Hepatocyte (in vitro differentiated cells): ENCODE measurements around the gene URB2. TPM values are rescaled to one million over a fixed set of nuclear protein-coding genes. Genes with fewer than 3 reads are reported as not detected.

ENCODE experiments used
- DNase-seq: peaks from one replicate; pipeline ENCODE4 v3.0.0-alpha.2; 2016; ENCODE audit warnings: low spot score
- H2AFZ ChIP-seq: fragments of 200-600 bp; sonication (generic); 2 replicates; pipeline ENCODE4 v1.6.0; 2016; ENCODE audit warnings: antibody characterized with exemption, mild to moderate bottlenecking
- H3K27ac ChIP-seq: fragments of 200-600 bp; sonication (generic); 2 replicates; pipeline ENCODE4 v1.5.1; 2016; ENCODE audit warnings: mild to moderate bottlenecking
- H3K27me3 ChIP-seq: fragments of 200-600 bp; sonication (generic); 2 replicates; pipeline ENCODE4 v1.6.1; 2016
- H3K36me3 ChIP-seq: fragments of 200-600 bp; sonication (generic); replicated peaks from 2 replicates; pipeline ENCODE4 v1.5.1; 2016; ENCODE audit warnings: low read depth; ENCODE audit not compliant: insufficient read depth
- H3K4me1 ChIP-seq: fragments of 200-600 bp; sonication (generic); 2 replicates; pipeline ENCODE4 v1.5.1; 2016; ENCODE audit warnings: mild to moderate bottlenecking, moderate library complexity; ENCODE audit not compliant: insufficient read depth
- H3K4me2 ChIP-seq: fragments of 200-600 bp; sonication (generic); 2 replicates; pipeline ENCODE4 v1.6.0; 2016
- H3K4me3 ChIP-seq: fragments of 200-600 bp; sonication (generic); 2 replicates; pipeline ENCODE4 v1.5.1; 2016; ENCODE audit warnings: mild to moderate bottlenecking
- H3K79me2 ChIP-seq: fragments of 200-600 bp; sonication (generic); 2 replicates; pipeline ENCODE4 v1.6.0; 2017; ENCODE audit warnings: mild to moderate bottlenecking
- H3K9me2 ChIP-seq: fragments of 200-600 bp; sonication (generic); replicated peaks from 2 replicates; pipeline ENCODE4 v1.6.0; 2017; ENCODE audit warnings: mild to moderate bottlenecking; ENCODE audit not compliant: insufficient read depth
- H3K9me3 ChIP-seq: fragments of 200-600 bp; sonication (generic); 2 replicates; pipeline ENCODE4 v1.5.1; 2016; ENCODE audit warnings: low read depth, mild to moderate bottlenecking
- H4K20me1 ChIP-seq: fragments of 200-600 bp; sonication (generic); 2 replicates; pipeline ENCODE4 v1.6.0; 2016; ENCODE audit warnings: mild to moderate bottlenecking; ENCODE audit not compliant: insufficient read depth, poor library complexity, severe bottlenecking
- EZH2 ChIP-seq: fragments of 200-600 bp; sonication (generic); IDR thresholded peaks from 2 replicates; pipeline ENCODE4 v1.6.1; 2016; ENCODE audit warnings: antibody characterized with exemption, mild to moderate bottlenecking, borderline replicate concordance
- EZH2phosphoT487 ChIP-seq: fragments of 200-600 bp; sonication (generic); IDR thresholded peaks from one replicate; pipeline ENCODE4 v1.6.1; 2018; ENCODE audit warnings: antibody characterized with exemption, mild to moderate bottlenecking, low read depth, moderate library complexity; ENCODE audit not compliant: unreplicated experiment, severe bottlenecking
- whole genome bisulfite sequencing: methylation state at CpG from one replicate; pipeline ENCODE4 v1.1.6; 2016; ENCODE audit warnings: low lambda C conversion rate; ENCODE audit errors: missing lambda C conversion rate; 5-methylcytosine and 5-hydroxymethylcytosine counted together
- polyA plus RNA-seq: library from polyadenylated mRNA; unstranded; fragments of >200 nt; fragmentation: Nextera tagmentation; extraction: Ambion mirVana; gene quantifications from 2 replicates; pipeline ENCODE4 v1.2.1, GENCODE V29; 2016
- total RNA-seq: library from RNA; depleted of rRNA; stranded (reverse); fragments of >200 nt; gene quantifications from 2 replicates; pipeline ENCODE4 v1.2.3, GENCODE V29; 2014
- TF ChIP-seq, protein P1 (sequence below): fragments of 200-600 bp; sonication (generic); IDR thresholded peaks from 2 replicates; pipeline ENCODE4 v1.5.1; 2016; ENCODE audit warnings: antibody characterized with exemption, mild to moderate bottlenecking; ENCODE audit not compliant: poor library complexity

The URB2 gene
- total and polyA plus RNA-seq, 2 experiments from 2014 or later: 4.6 to 12.4 TPM

DNA sequence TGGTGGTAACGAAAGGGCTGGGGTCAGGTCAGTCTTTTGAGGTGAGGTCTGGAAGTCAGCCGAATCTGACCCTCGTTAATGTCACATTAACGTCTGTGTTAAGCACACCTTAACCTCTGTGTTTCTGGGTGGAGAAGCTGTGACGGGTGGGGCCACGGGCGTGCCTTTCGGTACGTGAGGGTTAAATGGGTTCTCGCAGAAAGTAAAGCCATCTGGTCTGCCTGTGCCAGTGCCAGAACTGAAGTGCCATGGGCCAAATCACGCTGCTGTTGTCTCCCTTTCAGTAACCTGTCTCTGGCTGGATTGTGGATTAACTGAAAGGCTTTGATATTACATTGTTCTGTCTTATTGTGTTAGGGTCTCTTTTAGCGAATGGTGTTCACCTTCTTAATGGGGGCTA is 14.4 kb downstream of the URB2 start:
- Histone ChIP-seq H3K4me2 (no peak overlapping the region), H3K4me1 (no peaks in the 10 kb centered on the region), H3K27me3 (no peaks in the 10 kb centered on the region), H3K36me3 (no peaks in the 10 kb centered on the region), H3K4me3 (no peak overlapping the region), H3K9me3 (no peaks in the 10 kb centered on the region), H2AFZ (no peak overlapping the region), H3K27ac (no peak overlapping the region), H4K20me1 (no peaks in the 10 kb centered on the region), H3K79me2 (peaks cover 6% of the 10 kb centered on the region), H3K9me2 (no peaks in the 10 kb centered on the region)
- DNase-seq: no peak
- TF ChIP-seq EZH2 (no peak), EZH2phosphoT487 (no peak)
- TF ChIP-seq, protein P1, sequence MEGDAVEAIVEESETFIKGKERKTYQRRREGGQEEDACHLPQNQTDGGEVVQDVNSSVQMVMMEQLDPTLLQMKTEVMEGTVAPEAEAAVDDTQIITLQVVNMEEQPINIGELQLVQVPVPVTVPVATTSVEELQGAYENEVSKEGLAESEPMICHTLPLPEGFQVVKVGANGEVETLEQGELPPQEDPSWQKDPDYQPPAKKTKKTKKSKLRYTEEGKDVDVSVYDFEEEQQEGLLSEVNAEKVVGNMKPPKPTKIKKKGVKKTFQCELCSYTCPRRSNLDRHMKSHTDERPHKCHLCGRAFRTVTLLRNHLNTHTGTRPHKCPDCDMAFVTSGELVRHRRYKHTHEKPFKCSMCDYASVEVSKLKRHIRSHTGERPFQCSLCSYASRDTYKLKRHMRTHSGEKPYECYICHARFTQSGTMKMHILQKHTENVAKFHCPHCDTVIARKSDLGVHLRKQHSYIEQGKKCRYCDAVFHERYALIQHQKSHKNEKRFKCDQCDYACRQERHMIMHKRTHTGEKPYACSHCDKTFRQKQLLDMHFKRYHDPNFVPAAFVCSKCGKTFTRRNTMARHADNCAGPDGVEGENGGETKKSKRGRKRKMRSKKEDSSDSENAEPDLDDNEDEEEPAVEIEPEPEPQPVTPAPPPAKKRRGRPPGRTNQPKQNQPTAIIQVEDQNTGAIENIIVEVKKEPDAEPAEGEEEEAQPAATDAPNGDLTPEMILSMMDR: no peak
- 95% methylated on average over 12 of the region's 12 CpGs for WGBS

DNA sequence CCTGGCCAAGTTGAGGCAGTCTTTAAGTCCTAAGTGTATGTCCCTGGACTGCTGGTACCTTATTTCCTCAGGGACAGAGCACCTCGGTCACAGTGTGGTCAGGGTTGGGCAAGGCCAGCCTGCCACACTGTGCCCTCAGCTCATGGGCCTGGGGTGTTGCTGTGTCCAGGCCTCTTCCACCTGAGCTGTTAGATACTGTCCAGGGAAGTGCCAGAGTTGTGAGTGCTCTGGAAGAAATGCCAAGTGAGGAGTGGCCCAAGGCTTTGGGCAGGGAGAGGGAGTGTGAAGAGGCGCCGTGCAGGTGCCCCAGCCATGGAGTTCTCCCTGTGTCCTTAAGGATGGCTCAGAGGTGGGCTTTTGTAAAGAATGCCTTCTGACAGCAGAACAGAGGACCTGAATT is 15.3 kb downstream of the URB2 start:
- Histone ChIP-seq H3K36me3 (no peaks in the 10 kb centered on the region), H3K4me2 (no peak overlapping the region), H3K27ac (no peak overlapping the region), H4K20me1 (no peaks in the 10 kb centered on the region), H3K9me2 (no peaks in the 10 kb centered on the region), H2AFZ (no peak overlapping the region), H3K79me2 (peaks cover 6% of the 10 kb centered on the region), H3K27me3 (no peaks in the 10 kb centered on the region), H3K9me3 (no peaks in the 10 kb centered on the region), H3K4me3 (no peak overlapping the region), H3K4me1 (no peaks in the 10 kb centered on the region)
- DNase-seq: no peak
- TF ChIP-seq EZH2phosphoT487 (no peak), EZH2 (no peak)
- TF ChIP-seq, protein P1: no peak
- 100% methylated on average over 3 of the region's 3 CpGs for WGBS

DNA sequence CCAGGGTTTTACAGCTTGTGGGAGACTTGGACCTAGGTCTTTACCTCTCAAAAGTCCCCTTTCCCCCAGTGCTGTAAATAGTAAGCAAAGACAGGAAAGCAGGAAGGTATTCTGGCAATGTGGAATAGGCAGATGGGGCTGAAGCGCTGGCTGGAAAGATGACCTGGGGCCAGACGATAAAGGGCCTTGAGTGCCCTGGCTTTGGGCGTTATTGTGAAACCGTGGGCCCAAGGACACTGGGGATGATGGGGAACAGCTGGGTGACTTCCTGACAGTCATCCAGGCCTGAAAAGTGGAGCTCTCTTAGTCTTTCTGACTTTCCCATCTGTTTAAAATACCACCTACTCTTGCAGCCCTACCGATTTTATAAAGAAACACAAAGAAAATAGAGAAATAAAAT is 16.3 kb downstream of the URB2 start:
- no peak for DNase-seq
- 82% methylated on average over 5 of the region's 5 CpGs for WGBS
- Histone ChIP-seq H3K4me3 (no peak overlapping the region), H3K79me2 (peaks cover 6% of the 10 kb centered on the region), H4K20me1 (no peaks in the 10 kb centered on the region), H3K36me3 (no peaks in the 10 kb centered on the region), H3K9me3 (no peaks in the 10 kb centered on the region), H3K4me1 (no peaks in the 10 kb centered on the region), H3K9me2 (no peaks in the 10 kb centered on the region), H2AFZ (no peak overlapping the region), H3K27ac (no peak overlapping the region), H3K4me2 (no peak overlapping the region), H3K27me3 (no peaks in the 10 kb centered on the region)
- TF ChIP-seq, protein P1: no peak
- TF ChIP-seq EZH2phosphoT487 (no peak), EZH2 (no peak)

DNA sequence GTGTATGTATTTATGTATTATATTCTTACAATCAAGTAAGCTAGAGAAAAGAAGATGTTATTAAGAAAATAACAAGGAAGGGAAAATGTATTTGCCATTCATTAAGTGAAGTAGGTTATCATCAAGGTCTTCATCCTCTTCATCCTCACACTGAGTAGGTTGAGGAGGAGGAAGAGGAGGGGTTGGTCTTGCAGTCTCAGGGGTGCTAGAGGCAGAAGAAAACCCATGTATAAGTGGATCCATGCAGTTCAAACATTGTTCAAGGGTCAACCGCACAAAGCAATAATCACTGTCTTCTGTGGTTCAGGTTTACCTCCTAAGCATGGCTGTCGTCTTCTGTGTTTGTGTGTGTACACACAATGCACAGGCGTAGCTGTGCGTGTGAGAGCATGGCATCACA is 16.9 kb downstream of the URB2 start:
- Histone ChIP-seq H3K27me3 (no peaks in the 10 kb centered on the region), H3K9me3 (no peaks in the 10 kb centered on the region), H3K4me2 (no peak overlapping the region), H3K9me2 (no peaks in the 10 kb centered on the region), H2AFZ (no peak overlapping the region), H4K20me1 (no peaks in the 10 kb centered on the region), H3K27ac (no peak overlapping the region), H3K36me3 (no peaks in the 10 kb centered on the region), H3K79me2 (peaks cover 6% of the 10 kb centered on the region), H3K4me1 (no peaks in the 10 kb centered on the region), H3K4me3 (no peak overlapping the region)
- DNase-seq: no peak
- TF ChIP-seq EZH2phosphoT487 (no peak), EZH2 (no peak)
- TF ChIP-seq, protein P1: no peak
- 97% methylated on average over 4 of the region's 4 CpGs for WGBS
